ENCODE data around the gene HAPSTR1. TPM values are rescaled to one million over a fixed set of nuclear protein-coding genes. Genes with fewer than 3 reads are reported as not detected.

The HAPSTR1 gene
- total RNA-seq, 1 experiment from 2014 or later = 85.2 TPM

DNA sequence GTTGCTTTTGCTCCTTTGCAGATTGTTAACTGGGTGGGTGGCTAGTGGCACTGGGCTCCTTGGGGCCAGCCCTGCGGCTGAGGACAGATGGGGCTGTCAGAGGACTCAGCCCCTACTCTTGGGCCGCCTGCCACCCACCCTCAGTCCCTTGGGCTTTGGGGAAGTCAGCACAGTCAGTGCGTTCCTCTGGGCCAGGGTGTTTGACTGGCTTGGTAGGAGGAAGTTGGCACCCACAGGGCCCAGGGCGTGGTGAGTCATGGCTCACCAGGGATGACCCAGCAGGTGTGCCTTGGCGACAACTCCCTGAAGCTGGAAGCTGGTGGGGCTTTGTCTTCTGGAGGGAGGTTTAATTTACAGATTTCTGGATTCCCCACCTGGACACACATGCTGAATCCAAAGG is 32.4 kb downstream of the HAPSTR1 start:
- no peak overlapping the region for H2BK12ac ChIP-seq (ENCODE audit: insufficient read length, low read depth, low read length)
- H2AK5ac ChIP-seq (ENCODE audit: insufficient read length, low read length) = no peak overlapping the region
- H3K4me2 ChIP-seq (ENCODE audit: insufficient read depth, insufficient read length, low read length) = no peak overlapping the region
- H3K79me1 ChIP-seq (ENCODE audit: insufficient read depth, low read depth, low read length, poor library complexity, severe bottlenecking) = no peaks in the 10 kb centered on the region
- no peak overlapping the region for H3T11ph ChIP-seq (ENCODE audit: low read length)
- no peaks in the 10 kb centered on the region for H3K9me3 ChIP-seq (ENCODE audit: control insufficient read depth, low read depth, low read length)
- no peak overlapping the region for H2AFZ ChIP-seq (ENCODE audit: low read length)
- peaks cover 4% of the 10 kb centered on the region; the same call in 1 of the 2 replicates for H3K4me1 ChIP-seq (ENCODE audit: insufficient read depth, low read length)
- Mint-ChIP-seq H3K9me3 (no peaks in the 10 kb centered on the region), H3K4me3 (no peak overlapping the region), H3K36me3 (ENCODE audit: insufficient read depth in 1 of 3, low read depth in 3 of 3) (peaks cover 15 to 29% (median 25%) of the 10 kb centered on the region in 3 experiments; a peak in 6 of 7 replicates), H3K27ac (0 out of 7 replicates have a peak overlapping the region, but pooled peaks of 1 of the 3 experiments have one; percentile 28), H3K27me3 (ENCODE audit: low read depth) (no peaks in the 10 kb centered on the region), H3K4me1 (peaks cover 23 to 28% of the 10 kb centered on the region in 2 experiments)
- no peak overlapping the region for H3K9ac ChIP-seq (ENCODE audit: extremely low read depth, insufficient read length, low read length)
- H3K23ac ChIP-seq (ENCODE audit: insufficient read length, low read depth, low read length) = no peak overlapping the region
- no peak overlapping the region for H4K91ac ChIP-seq (ENCODE audit: insufficient read length, low read depth, low read length)
- H3K27me3 ChIP-seq (ENCODE audit: insufficient read depth, low read length) = no peaks in the 10 kb centered on the region
- no peak for DNase-seq
- no CpG with 5 or more reads among the region's 5 CpGs for WGBS (ENCODE audit: extremely low coverage, insufficient read length, low lambda C conversion rate)
- H2BK5ac ChIP-seq (ENCODE audit: insufficient read length, low read length) = no peak overlapping the region
- H3K56ac ChIP-seq (ENCODE audit: insufficient read length, low read depth, low read length) = no peak overlapping the region
- no peak overlapping the region for H4K8ac ChIP-seq (replicated peaks; ENCODE audit: insufficient read length, low read depth, low read length)
- no peaks in the 10 kb centered on the region for H4K20me1 ChIP-seq (ENCODE audit: control insufficient read depth, insufficient read depth, insufficient read length)
- no peak overlapping the region for H3K4ac ChIP-seq (ENCODE audit: low read depth, low read length)
- no peak overlapping the region for H4K5ac ChIP-seq (ENCODE audit: insufficient read length, low read depth, low read length)
- no peak overlapping the region for H3K18ac ChIP-seq (ENCODE audit: insufficient read length, low read depth, low read length)
- no peaks in the 10 kb centered on the region for H3K79me2 ChIP-seq (ENCODE audit: insufficient read depth, low read length)
- H3K27ac ChIP-seq (ENCODE audit: insufficient read length, low read depth, low read length) = no peak overlapping the region
- no peak overlapping the region for H2BK120ac ChIP-seq (ENCODE audit: low read depth, low read length, poor library complexity, severe bottlenecking)
- H3K23me2 ChIP-seq (ENCODE audit: insufficient read length, low read depth, low read length, poor library complexity, severe bottlenecking) = no peaks in the 10 kb centered on the region
- no peak overlapping the region for H2BK15ac ChIP-seq (ENCODE audit: low read depth, low read length)
- TF ChIP-seq, protein P1, sequence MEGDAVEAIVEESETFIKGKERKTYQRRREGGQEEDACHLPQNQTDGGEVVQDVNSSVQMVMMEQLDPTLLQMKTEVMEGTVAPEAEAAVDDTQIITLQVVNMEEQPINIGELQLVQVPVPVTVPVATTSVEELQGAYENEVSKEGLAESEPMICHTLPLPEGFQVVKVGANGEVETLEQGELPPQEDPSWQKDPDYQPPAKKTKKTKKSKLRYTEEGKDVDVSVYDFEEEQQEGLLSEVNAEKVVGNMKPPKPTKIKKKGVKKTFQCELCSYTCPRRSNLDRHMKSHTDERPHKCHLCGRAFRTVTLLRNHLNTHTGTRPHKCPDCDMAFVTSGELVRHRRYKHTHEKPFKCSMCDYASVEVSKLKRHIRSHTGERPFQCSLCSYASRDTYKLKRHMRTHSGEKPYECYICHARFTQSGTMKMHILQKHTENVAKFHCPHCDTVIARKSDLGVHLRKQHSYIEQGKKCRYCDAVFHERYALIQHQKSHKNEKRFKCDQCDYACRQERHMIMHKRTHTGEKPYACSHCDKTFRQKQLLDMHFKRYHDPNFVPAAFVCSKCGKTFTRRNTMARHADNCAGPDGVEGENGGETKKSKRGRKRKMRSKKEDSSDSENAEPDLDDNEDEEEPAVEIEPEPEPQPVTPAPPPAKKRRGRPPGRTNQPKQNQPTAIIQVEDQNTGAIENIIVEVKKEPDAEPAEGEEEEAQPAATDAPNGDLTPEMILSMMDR (conservative IDR thresholded peaks at IDR 0.05) = no peak
- no peak overlapping the region for H2BK20ac ChIP-seq (ENCODE audit: low read depth, low read length, poor library complexity, severe bottlenecking)
- H3K14ac ChIP-seq (ENCODE audit: insufficient read depth, low read length) = no peak overlapping the region

Data from H9 (cell line).